Upper lobe of left lung (tissue), 6 donors: ENCODE measurements around the gene MC1R. TPM values are rescaled to one million over a fixed set of nuclear protein-coding genes. Genes with fewer than 3 reads are reported as not detected.
"Not testable (repeated sequence)": the region's sequence is repeated elsewhere in the genome, so short reads cannot be mapped to it uniquely, and the experiment has no call there.

ENCODE experiments used
- ATAC-seq, 2 donors: fragments of 200-7000 bp; cut with Tn5 transposase; one replicate each; pipeline ENCODE4 v1.9.1; 2022; ENCODE audit warnings: mild to moderate bottlenecking in 2 of 2, moderate library complexity in 2 of 2; ENCODE audit not compliant: low FRiP score in 2 of 2
- DNase-seq, 2 donors: peaks; one replicate each; pipeline ENCODE4 v3.0.0-alpha.2; 2019 to 2020
- H3K27ac ChIP-seq, 4 donors: fragments of 200-600 bp; sonication (generic); one replicate each; pipeline ENCODE4 v1.5.1; 2016 to 2019
- H3K27me3 ChIP-seq, 4 donors: fragments of 200-600 bp; sonication (generic); one replicate each; pipeline ENCODE4 v1.5.1; 2017 to 2019
- H3K36me3 ChIP-seq, 4 donors: fragments of 200-600 bp; sonication (generic); one replicate each; pipeline ENCODE4 v1.5.1; 2016 to 2019
- H3K4me1 ChIP-seq, 4 donors: fragments of 200-600 bp; sonication (generic); one replicate each; pipeline ENCODE4 v1.5.1; 2018 to 2019
- H3K4me3 ChIP-seq, 4 donors: fragments of 200-600 bp; sonication (generic); one replicate each; pipeline ENCODE4 v1.5.1; 2017 to 2019; ENCODE audit warnings: mild to moderate bottlenecking in 2 of 4, moderate library complexity in 1 of 4
- H3K9me3 ChIP-seq, 4 donors: fragments of 200-600 bp; sonication (generic); one replicate each; pipeline ENCODE4 v1.5.1; 2018 to 2019
- EP300 ChIP-seq, 4 donors: sonication (generic); formaldehyde crosslinking; IDR thresholded peaks; one replicate each; pipeline ENCODE4 v1.5.1; 2017; ENCODE audit warnings: antibody characterized with exemption in 4 of 4, control low read depth in 2 of 4
- POLR2A ChIP-seq, 4 donors: fragments of 450-650 bp; IDR thresholded peaks; one replicate each; pipeline ENCODE4 v1.5.1; 2016 to 2017; ENCODE audit warnings: antibody characterized with exemption in 4 of 4, mild to moderate bottlenecking in 2 of 4
- POLR2AphosphoS5 ChIP-seq, 2 donors: sonication (generic); formaldehyde crosslinking; IDR thresholded peaks; one replicate each; pipeline ENCODE4 v1.5.1; 2017; ENCODE audit warnings: antibody characterized with exemption in 2 of 2
- WGBS, 2 donors: methylation state at CpG; one replicate each; pipeline ENCODE4 v1.1.5; 2017 to 2018; 5-methylcytosine and 5-hydroxymethylcytosine counted together
- total RNA-seq, 6 donors: library from RNA; depleted of rRNA in 4 of 6; stranded (reverse); fragments of >200 nt in 4 of 6; gene quantifications; one replicate each; pipeline versions ENCODE4 v1.1.0 to v1.2.1, GENCODE V29; 2016 to 2021
- TF ChIP-seq, protein P1 (sequence below), 6 experiments: fragments of 450-650 bp in 4 of 6; fragments of 200-600 bp in 2 of 6; sonication (generic) in 2 of 6; IDR thresholded peaks; one replicate each; pipeline ENCODE4 v1.5.1; 2016 to 2019; ENCODE audit warnings: antibody characterized with exemption in 6 of 6
- donor health status: DM: no; HTN: no; CAD: no; lungs with moderate emphysema.
- donor health status: DM: no; HTN: yes; CAD: no; lungs with severe emphysema.

The MC1R gene
- total RNA-seq, 6 donors from 2014 or later, result 4.9 to 44.0 (median 7.0) TPM

DNA sequence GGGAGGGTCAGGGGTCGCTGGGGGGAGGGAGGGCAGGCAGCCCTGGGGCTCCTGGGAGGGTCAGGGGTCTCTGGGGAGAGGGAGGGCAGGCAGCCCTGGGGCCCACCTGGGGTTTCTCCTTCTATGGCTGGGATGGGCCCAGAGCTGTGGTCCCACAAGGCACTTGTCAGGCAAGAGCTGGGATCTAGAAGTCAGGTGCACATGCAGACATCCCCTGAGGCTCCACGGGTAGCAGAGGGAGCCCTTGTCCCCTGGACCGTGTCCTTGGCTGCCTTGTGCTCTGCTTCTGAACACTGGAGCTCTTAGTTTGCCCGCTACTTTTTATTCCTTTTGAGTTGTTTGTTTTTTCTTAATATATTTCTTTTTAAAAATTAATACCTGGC, 6.3 kb downstream of the MC1R start:
- peaks cover 0 to 35% (median 27%) of the 10 kb centered on the region in 4 donors for H3K27me3 ChIP-seq
- no peak for TF ChIP-seq EP300 (IDR thresholded peaks at IDR 0.05)
- TF ChIP-seq POLR2AphosphoS5 (IDR thresholded peaks at IDR 0.05), result no peak
- TF ChIP-seq, protein P1, sequence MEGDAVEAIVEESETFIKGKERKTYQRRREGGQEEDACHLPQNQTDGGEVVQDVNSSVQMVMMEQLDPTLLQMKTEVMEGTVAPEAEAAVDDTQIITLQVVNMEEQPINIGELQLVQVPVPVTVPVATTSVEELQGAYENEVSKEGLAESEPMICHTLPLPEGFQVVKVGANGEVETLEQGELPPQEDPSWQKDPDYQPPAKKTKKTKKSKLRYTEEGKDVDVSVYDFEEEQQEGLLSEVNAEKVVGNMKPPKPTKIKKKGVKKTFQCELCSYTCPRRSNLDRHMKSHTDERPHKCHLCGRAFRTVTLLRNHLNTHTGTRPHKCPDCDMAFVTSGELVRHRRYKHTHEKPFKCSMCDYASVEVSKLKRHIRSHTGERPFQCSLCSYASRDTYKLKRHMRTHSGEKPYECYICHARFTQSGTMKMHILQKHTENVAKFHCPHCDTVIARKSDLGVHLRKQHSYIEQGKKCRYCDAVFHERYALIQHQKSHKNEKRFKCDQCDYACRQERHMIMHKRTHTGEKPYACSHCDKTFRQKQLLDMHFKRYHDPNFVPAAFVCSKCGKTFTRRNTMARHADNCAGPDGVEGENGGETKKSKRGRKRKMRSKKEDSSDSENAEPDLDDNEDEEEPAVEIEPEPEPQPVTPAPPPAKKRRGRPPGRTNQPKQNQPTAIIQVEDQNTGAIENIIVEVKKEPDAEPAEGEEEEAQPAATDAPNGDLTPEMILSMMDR (IDR thresholded peaks at IDR 0.05), result no peak
- TF ChIP-seq POLR2A (IDR thresholded peaks at IDR 0.05), result no peak
- no peak overlapping the region for H3K4me3 ChIP-seq
- WGBS, 2 donors, result 25 to 33% methylated on average over 3 to 4 of the region's 4 CpGs
- no peak overlapping the region for H3K27ac ChIP-seq
- ATAC-seq, result no peak
- no peaks in the 10 kb centered on the region for H3K36me3 ChIP-seq
- no peak for DNase-seq
- no peaks in the 10 kb centered on the region for H3K9me3 ChIP-seq
- peaks cover 44 to 57% (median 49%) of the 10 kb centered on the region in 4 donors for H3K4me1 ChIP-seq

GRCh38 chr16:89925596-89926079, 7.0 kb downstream of the MC1R start:
- H3K4me1 ChIP-seq, result peaks cover 44 to 57% (median 49%) of the 10 kb centered on the region in 4 donors
- TF ChIP-seq, protein P1 (IDR thresholded peaks at IDR 0.05), result peak in 1 of 6 experiments; percentile 10
- no peak for TF ChIP-seq POLR2AphosphoS5 (IDR thresholded peaks at IDR 0.05)
- H3K27ac ChIP-seq, result no peak overlapping the region
- no peaks in the 10 kb centered on the region for H3K9me3 ChIP-seq
- peaks cover 0 to 35% (median 27%) of the 10 kb centered on the region in 4 donors for H3K27me3 ChIP-seq
- 1 to 5% methylated on average over 10 to 24 of the region's 42 CpGs for WGBS, 2 donors
- DNase-seq, result no peak
- ATAC-seq, result no peak
- H3K36me3 ChIP-seq, result no peaks in the 10 kb centered on the region
- peak overlapping the region; percentile 37 to 56 (median 44) for H3K4me3 ChIP-seq

DNA sequence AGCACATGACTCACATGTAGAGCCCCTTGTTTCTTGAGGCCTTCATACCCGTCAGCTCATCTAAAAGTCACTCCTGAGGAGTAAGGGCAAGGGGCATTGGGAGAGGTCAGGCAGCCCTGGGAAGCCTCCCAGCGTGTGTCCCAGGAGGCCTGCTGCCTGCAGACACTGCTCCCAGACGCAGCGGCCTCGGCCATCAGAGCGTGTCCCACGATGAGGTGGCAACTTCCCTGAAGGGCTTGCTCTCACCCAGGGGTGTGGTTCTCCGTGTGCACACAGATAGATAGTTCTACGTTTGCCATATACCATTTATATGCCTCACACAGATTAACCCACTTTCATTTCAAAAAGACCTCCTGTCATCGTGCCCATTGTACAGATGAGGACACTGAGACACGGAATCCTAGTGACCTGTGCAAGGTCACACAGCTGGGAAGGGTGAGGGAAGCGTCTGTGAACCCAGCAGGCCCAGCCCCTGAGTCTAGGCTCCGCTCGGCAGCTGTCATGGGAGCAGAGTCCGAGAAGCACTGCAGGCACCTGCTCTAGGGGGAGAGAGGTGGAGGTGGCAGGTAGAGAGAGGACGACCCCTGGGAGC, 12.7 kb downstream of the MC1R start:
- DNase-seq (no peak), ATAC-seq (no peak)
- H3K36me3 ChIP-seq, result no peaks in the 10 kb centered on the region
- H3K4me3 ChIP-seq, result no peak overlapping the region
- peaks cover 2 to 4% (median 4%) of the 10 kb centered on the region in 4 donors for H3K4me1 ChIP-seq
- 91 to 92% methylated on average over 14 to 16 of the region's 16 CpGs for WGBS, 2 donors
- no peak overlapping the region for H3K27ac ChIP-seq
- no peaks in the 10 kb centered on the region for H3K9me3 ChIP-seq
- no peak for TF ChIP-seq POLR2A (IDR thresholded peaks at IDR 0.05)
- TF ChIP-seq EP300 (IDR thresholded peaks at IDR 0.05), result no peak
- no peak for TF ChIP-seq POLR2AphosphoS5 (IDR thresholded peaks at IDR 0.05)
- TF ChIP-seq, protein P1 (IDR thresholded peaks at IDR 0.05), result no peak
- no peaks in the 10 kb centered on the region for H3K27me3 ChIP-seq

DNA sequence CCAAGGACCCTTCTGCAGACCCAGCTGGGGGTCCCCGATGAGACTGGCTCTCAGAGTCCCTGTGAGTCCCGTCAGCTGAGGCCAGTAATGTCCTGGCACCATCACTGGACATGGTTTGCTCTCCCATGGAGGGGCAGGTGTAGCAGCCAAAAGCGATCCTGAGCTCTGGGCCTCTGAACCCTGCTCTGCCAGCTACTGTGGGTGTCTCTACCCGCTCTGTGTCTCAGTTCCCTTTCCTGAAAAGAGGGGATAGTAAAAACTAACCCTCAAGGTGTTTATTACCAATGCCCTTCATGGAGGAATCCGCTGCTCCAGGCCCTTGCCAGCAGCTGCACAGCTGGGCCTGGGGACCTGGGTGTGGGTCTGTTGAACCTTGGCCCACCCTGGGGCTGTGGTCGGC, 13.3 kb downstream of the MC1R start:
- WGBS, 2 donors, result 84 to 96% methylated on average over 4 to 6 of the region's 6 CpGs
- Histone ChIP-seq H3K27me3 (no peaks in the 10 kb centered on the region), H3K27ac (no peak overlapping the region), H3K36me3 (no peaks in the 10 kb centered on the region), H3K4me3 (no peak overlapping the region), H3K9me3 (no peaks in the 10 kb centered on the region), H3K4me1 (no peaks in the 10 kb centered on the region)
- TF ChIP-seq POLR2AphosphoS5 (IDR thresholded peaks at IDR 0.05) (no peak), EP300 (IDR thresholded peaks at IDR 0.05) (no peak), POLR2A (IDR thresholded peaks at IDR 0.05) (no peak)
- TF ChIP-seq, protein P1 (IDR thresholded peaks at IDR 0.05), result no peak
- DNase-seq (no peak), ATAC-seq (no peak)

DNA sequence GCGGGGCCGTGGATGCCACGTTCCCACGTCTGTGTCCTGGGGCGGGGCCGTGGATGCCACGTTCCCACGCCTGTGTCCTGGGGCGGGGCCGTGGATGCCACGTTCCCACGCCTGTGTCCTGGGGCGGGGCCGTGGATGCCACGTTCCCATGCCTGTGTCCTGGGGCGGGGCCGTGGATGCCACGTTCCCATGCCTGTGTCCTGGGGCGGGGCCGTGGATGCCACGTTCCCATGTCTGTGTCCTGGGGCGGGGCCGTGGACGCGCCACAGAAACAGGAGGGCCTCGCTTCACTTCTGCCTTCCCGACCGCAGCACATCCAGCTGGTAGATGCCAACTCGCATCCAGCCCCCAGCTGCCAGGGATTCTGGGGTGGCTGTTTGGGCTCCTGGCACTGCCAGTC, 15.4 kb downstream of the MC1R start:
- H3K27ac ChIP-seq, H3K4me3 ChIP-seq, H3K27me3 ChIP-seq, H3K4me1 ChIP-seq, H3K9me3 ChIP-seq, ATAC-seq, H3K36me3 ChIP-seq: not testable (repeated sequence)
- WGBS, 2 donors, result 94 to 97% methylated on average over 11 to 18 of the region's 29 CpGs
- peak in 1 of 2 donors; percentile 61 for DNase-seq
